RWPE1 (cell line): ENCODE data around the gene GABRA5.

ENCODE experiments used
- CTCF ChIA-PET: fragments of 350-600 bp; sonication (Branson Sonifier 250); formaldehyde crosslinking; extraction: SDS; loops from one replicate; lab custom pipeline; 2021; lab: Yijun Ruan, JAX
- POLR2A ChIA-PET: fragments of 400-600 bp; formaldehyde crosslinking; extraction: SDS; loops from one replicate; lab custom pipeline; 2020; ENCODE audit warnings: antibody characterized with exemption; ENCODE audit not compliant: low non-redundant PET; lab: Yijun Ruan, JAX
- DNase-seq: peaks from one replicate; pipeline ENCODE4 v3.0.0; 2012; ENCODE audit warnings: low spot score
- H3K27ac ChIP-seq: fragments of 450-650 bp; 2 replicates; pipeline ENCODE4 v1.5.1; 2017
- CTCF ChIP-seq: fragments of 450-650 bp; conservative IDR thresholded peaks from 2 replicates; pipeline ENCODE4 v1.5.1; 2017; ENCODE audit warnings: low read depth, mild to moderate bottlenecking

Gene GABRA5

GRCh38 chr15:26928051-26928450 is 61.2 kb downstream of the GABRA5 start:
- ChIA-PET CTCF (no interaction called here), POLR2A (no interaction called here)

GRCh38 chr15:26929588-26929987 is 62.7 kb downstream of the GABRA5 start:
- TF ChIP-seq CTCF: no peak
- no peak overlapping the region for H3K27ac ChIP-seq
- ChIA-PET POLR2A (no interaction called here), CTCF (interaction anchor here (0.6 kb wide), 1 partner anchor 1169 kb away, joined by 7 read pairs; no protein-coding TSS in a partner anchor)
- no peak for DNase-seq

More at GRCh38 chr15:26928051-26928450, 61.2 kb downstream of the GABRA5 start:
- no peak for TF ChIP-seq CTCF
- H3K27ac ChIP-seq: no peak overlapping the region
- DNase-seq: no peak

- no peak for DNase-seq
- no peak overlapping the region for H3K27ac ChIP-seq
- POLR2A ChIA-PET: no interaction called here
- CTCF ChIA-PET: no interaction called here
- no peak for TF ChIP-seq CTCF
These were observed 68.0 kb downstream of the GABRA5 start for GRCh38 chr15:26934848-26935247.

- CTCF ChIA-PET: interaction anchor here (0.6 kb wide), 1 partner anchor 1528 kb away, joined by 6 read pairs; no protein-coding TSS in a partner anchor
- TF ChIP-seq CTCF: no peak
- POLR2A ChIA-PET: no interaction called here
- no peak for DNase-seq
- no peak overlapping the region for H3K27ac ChIP-seq
These were observed 68.5 kb downstream of the GABRA5 start for GRCh38 chr15:26935322-26935721.

GRCh38 chr15:26936502-26936901 is 69.6 kb downstream of the GABRA5 start:
- CTCF ChIA-PET: interaction anchor here (1.1 kb wide), 1 partner anchor 45 kb away, joined by 3 read pairs; no protein-coding TSS in a partner anchor
- DNase-seq: no peak
- POLR2A ChIA-PET: no interaction called here
- no peak for TF ChIP-seq CTCF
- H3K27ac ChIP-seq: no peak overlapping the region

- CTCF ChIA-PET: no interaction called here
- DNase-seq: no peak
- POLR2A ChIA-PET: no interaction called here
- no peak overlapping the region for H3K27ac ChIP-seq
- TF ChIP-seq CTCF: no peak
These were observed 70.3 kb downstream of the GABRA5 start for GRCh38 chr15:26937134-26937533.
